ENCODE results near the gene SLC22A5.

SLC22A5 gene

DNA sequence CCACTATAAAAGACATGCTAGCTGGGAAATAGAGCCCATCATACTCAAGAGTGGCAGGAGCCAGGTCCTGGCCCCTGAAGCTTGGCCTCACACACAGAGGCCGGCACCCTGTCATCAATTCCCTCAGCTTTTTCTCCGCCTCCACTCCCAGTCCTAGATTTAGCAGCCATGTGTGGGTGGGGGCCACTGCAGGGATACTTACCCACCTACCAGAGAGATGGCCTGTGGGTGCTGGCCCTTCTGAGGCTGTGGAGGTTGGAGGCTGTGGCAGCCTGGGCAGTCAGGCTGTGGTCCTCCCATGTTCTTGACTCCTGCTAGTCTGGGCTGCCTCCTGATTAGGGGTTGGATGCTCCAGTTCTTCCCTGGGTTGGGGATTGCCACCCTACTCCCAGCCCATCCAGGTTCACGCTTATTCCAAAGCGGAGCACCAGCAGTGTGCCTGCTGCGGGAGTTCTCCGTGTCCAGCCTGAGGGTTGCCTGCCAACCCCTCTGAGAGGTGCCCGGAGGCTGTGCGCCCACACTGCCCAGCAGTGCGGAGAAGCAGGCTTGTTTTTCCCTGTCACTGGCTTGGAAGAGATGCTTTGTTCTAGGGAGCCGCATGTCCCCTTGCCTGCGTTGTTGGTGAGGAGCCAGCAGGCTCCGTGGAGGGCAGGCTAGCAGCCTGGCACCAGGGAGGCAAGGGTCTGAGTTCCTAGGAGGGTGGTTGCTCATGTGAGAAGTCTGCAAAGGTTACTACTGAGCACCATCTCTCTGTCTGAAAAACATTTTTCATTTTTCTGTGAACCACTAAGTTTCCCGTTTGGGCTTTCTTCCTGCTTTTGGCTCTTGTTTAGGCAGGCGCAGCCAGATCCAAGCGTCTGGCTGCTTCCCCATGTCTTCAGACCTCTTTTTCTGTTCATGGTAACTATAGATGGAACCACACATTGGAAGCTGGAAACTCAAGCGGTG is 7.5 kb downstream of the SLC22A5 start:
- H3K9ac ChIP-seq (ENCODE audit: low read length in 5 of 5): peak overlapping the region in 1 of 5 donors; percentile 17
- H3K27ac ChIP-seq (ENCODE audit: low read depth, low read length): no peak overlapping the region
- peaks cover 0 to 26% (median 15%) of the 10 kb centered on the region in 5 donors for H3K4me1 ChIP-seq (ENCODE audit: control insufficient read depth in 5 of 5, insufficient read depth in 5 of 5, low read length in 5 of 5)
- H3K4me3 ChIP-seq (ENCODE audit: low read depth in 1 of 5, low read length in 5 of 5): peak overlapping the region in 2 of 5 donors; percentile 7 to 51
- peaks cover 0 to 10% (median 3%) of the 10 kb centered on the region in 5 donors for H3K36me3 ChIP-seq (ENCODE audit: control insufficient read depth in 5 of 5, insufficient read depth in 5 of 5, low read length in 5 of 5)
- no peaks in the 10 kb centered on the region for H3K27me3 ChIP-seq (ENCODE audit: control insufficient read depth in 5 of 5, insufficient read depth in 4 of 5, low read length in 5 of 5)
- H3K9me3 ChIP-seq (ENCODE audit: control insufficient read depth in 5 of 5, low read length in 5 of 5): no peaks in the 10 kb centered on the region

DNA sequence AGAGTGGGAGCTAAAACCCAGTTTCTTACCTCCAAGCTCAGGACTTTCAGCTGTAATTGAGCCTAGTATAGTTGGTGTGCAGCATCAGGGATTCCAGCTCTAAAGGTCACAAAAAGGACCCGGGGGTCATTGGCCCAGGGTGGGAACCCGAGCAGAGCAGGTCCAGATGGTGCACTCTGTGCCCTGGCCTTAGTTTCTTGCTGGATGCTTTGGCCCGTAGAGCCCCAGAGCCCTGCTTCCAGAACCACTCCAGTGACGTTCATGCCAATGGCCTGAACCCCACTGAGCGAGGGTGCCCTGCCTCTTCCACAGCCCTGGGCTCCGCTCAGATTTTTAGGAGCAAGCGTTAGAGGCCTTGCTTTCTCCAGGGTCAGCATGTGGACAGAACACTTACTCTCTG is 8.2 kb downstream of the SLC22A5 start:
- H3K4me1 ChIP-seq (ENCODE audit: control insufficient read depth in 5 of 5, insufficient read depth in 5 of 5, low read length in 5 of 5): peaks cover 0 to 18% (median 7%) of the 10 kb centered on the region in 5 donors
- no peak overlapping the region for H3K27ac ChIP-seq (ENCODE audit: low read depth, low read length)
- no peak overlapping the region for H3K9ac ChIP-seq (ENCODE audit: low read length in 5 of 5)
- no peaks in the 10 kb centered on the region for H3K9me3 ChIP-seq (ENCODE audit: control insufficient read depth in 5 of 5, low read length in 5 of 5)
- peak overlapping the region in 1 of 5 donors; percentile 51 for H3K4me3 ChIP-seq (ENCODE audit: low read depth in 1 of 5, low read length in 5 of 5)
- H3K36me3 ChIP-seq (ENCODE audit: control insufficient read depth in 5 of 5, insufficient read depth in 5 of 5, low read length in 5 of 5): peaks cover 0 to 10% (median 3%) of the 10 kb centered on the region in 5 donors
- H3K27me3 ChIP-seq (ENCODE audit: control insufficient read depth in 5 of 5, insufficient read depth in 4 of 5, low read length in 5 of 5): no peaks in the 10 kb centered on the region

DNA sequence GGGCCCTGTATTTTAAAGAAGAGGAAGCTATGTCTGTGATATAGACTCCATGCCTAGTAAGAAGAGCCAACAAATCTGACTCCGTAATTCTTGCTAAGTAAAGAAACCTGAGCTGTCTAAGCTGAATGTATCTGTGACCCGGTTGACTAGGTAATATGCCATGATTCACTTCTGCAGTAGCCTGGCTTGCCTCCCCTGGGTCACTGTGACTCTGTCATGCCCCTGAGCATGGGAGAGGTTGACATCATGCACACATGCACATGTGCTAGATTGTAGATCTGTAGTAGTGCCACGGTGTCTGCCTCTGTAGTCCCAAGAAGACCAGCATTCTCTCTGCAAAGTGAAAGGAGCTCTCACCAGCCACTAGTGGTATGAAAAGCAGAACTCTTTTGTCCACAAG is 9.1 kb downstream of the SLC22A5 start:
- H3K36me3 ChIP-seq (ENCODE audit: control insufficient read depth in 5 of 5, insufficient read depth in 5 of 5, low read length in 5 of 5): peaks cover 0 to 10% (median 3%) of the 10 kb centered on the region in 5 donors
- no peak overlapping the region for H3K27ac ChIP-seq (ENCODE audit: low read depth, low read length)
- H3K27me3 ChIP-seq (ENCODE audit: control insufficient read depth in 5 of 5, insufficient read depth in 4 of 5, low read length in 5 of 5): no peaks in the 10 kb centered on the region
- H3K9ac ChIP-seq (ENCODE audit: low read length in 5 of 5): no peak overlapping the region
- H3K4me3 ChIP-seq (ENCODE audit: low read depth in 1 of 5, low read length in 5 of 5): no peak overlapping the region
- H3K9me3 ChIP-seq (ENCODE audit: control insufficient read depth in 5 of 5, low read length in 5 of 5): no peaks in the 10 kb centered on the region
- H3K4me1 ChIP-seq (ENCODE audit: control insufficient read depth in 5 of 5, insufficient read depth in 5 of 5, low read length in 5 of 5): peaks cover 0 to 16% (median 6%) of the 10 kb centered on the region in 5 donors

DNA sequence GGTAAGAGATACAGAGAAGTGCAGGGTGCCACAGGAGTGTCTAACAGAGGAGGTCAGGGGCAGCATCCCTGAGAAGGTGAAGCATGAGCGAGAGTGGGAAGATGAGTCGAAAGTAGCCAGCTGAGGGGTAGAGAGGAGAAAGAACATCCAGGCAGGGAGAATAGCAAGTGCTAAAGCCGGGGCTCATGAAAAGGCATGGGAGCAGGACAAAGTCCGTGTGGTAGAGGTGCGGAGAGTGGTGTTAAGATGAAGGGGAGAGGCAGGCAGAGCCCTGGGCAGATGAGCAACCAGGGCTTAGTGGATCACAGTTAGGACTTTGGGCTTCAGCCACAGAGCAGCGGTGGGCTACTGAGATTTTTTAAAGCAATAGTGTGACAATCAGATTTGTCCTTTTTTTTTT is 10.5 kb downstream of the SLC22A5 start:
- Histone ChIP-seq H3K4me1 (ENCODE audit: control insufficient read depth in 5 of 5, insufficient read depth in 5 of 5, low read length in 5 of 5) (peaks cover 0 to 16% (median 6%) of the 10 kb centered on the region in 5 donors), H3K9me3 (ENCODE audit: control insufficient read depth in 5 of 5, low read length in 5 of 5) (no peaks in the 10 kb centered on the region), H3K9ac (ENCODE audit: low read length in 5 of 5) (no peak overlapping the region), H3K27ac (ENCODE audit: low read depth, low read length) (no peak overlapping the region), H3K4me3 (ENCODE audit: low read depth in 1 of 5, low read length in 5 of 5) (no peak overlapping the region), H3K27me3 (ENCODE audit: control insufficient read depth in 5 of 5, insufficient read depth in 4 of 5, low read length in 5 of 5) (no peaks in the 10 kb centered on the region), H3K36me3 (ENCODE audit: control insufficient read depth in 5 of 5, insufficient read depth in 5 of 5, low read length in 5 of 5) (peaks cover 0 to 18% (median 12%) of the 10 kb centered on the region in 5 donors)

DNA sequence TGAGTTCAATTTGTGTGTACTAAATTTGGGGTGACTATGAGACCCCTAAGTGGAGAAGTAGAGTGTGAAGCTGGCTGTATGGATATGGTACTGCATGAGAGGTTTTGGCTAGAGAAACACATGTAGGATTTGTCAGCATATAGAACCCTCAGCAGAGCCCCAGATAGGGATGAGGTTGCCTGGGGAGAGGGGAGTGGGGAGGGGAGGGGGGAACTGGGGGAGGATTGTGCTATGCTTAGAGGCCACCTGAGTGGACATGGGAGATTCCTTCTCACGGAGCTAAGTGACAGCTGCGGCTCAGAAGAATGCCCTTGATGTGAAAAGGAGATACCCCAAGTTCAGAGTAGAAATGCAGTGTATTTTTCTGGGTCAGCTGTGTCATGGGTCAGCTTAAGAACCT is 11.2 kb downstream of the SLC22A5 start:
- Histone ChIP-seq H3K9me3 (ENCODE audit: control insufficient read depth in 5 of 5, low read length in 5 of 5) (no peaks in the 10 kb centered on the region), H3K4me3 (ENCODE audit: low read depth in 1 of 5, low read length in 5 of 5) (no peak overlapping the region), H3K27ac (ENCODE audit: low read depth, low read length) (no peak overlapping the region), H3K9ac (ENCODE audit: low read length in 5 of 5) (no peak overlapping the region), H3K4me1 (ENCODE audit: control insufficient read depth in 5 of 5, insufficient read depth in 5 of 5, low read length in 5 of 5) (peaks cover 0 to 20% (median 12%) of the 10 kb centered on the region in 5 donors), H3K36me3 (ENCODE audit: control insufficient read depth in 5 of 5, insufficient read depth in 5 of 5, low read length in 5 of 5) (peaks cover 0 to 18% (median 12%) of the 10 kb centered on the region in 5 donors), H3K27me3 (ENCODE audit: control insufficient read depth in 5 of 5, insufficient read depth in 4 of 5, low read length in 5 of 5) (no peaks in the 10 kb centered on the region)

DNA sequence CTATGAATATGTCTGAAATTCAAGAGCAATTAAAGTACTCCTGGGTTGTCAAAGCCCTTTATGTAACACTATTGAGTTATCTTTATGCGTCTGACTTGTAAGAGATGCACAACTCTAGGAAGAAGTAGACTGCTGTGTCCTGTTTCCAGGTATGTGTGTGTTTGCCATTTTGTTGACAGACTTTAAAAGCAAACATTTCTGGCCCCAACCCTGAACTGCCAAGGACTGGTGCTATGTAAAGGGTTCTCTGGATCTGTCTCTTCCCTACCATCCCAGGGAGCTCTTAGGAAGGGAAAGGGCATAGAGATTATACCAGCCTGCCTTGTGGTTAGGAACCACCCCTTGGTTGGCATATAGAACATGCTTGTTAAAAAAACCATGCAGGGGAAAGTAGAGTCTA is 12.1 kb downstream of the SLC22A5 start:
- H3K36me3 ChIP-seq (ENCODE audit: control insufficient read depth in 5 of 5, insufficient read depth in 5 of 5, low read length in 5 of 5): peaks cover 0 to 18% (median 12%) of the 10 kb centered on the region in 5 donors
- no peaks in the 10 kb centered on the region for H3K9me3 ChIP-seq (ENCODE audit: control insufficient read depth in 5 of 5, low read length in 5 of 5)
- peak overlapping the region in 1 of 5 donors; percentile 30 for H3K9ac ChIP-seq (ENCODE audit: low read length in 5 of 5)
- H3K4me3 ChIP-seq (ENCODE audit: low read depth in 1 of 5, low read length in 5 of 5): no peak overlapping the region
- H3K4me1 ChIP-seq (ENCODE audit: control insufficient read depth in 5 of 5, insufficient read depth in 5 of 5, low read length in 5 of 5): peaks cover under 1 to 26% (median 21%) of the 10 kb centered on the region in 5 donors
- H3K27ac ChIP-seq (ENCODE audit: low read depth, low read length): no peak overlapping the region
- no peaks in the 10 kb centered on the region for H3K27me3 ChIP-seq (ENCODE audit: control insufficient read depth in 5 of 5, insufficient read depth in 4 of 5, low read length in 5 of 5)

DNA sequence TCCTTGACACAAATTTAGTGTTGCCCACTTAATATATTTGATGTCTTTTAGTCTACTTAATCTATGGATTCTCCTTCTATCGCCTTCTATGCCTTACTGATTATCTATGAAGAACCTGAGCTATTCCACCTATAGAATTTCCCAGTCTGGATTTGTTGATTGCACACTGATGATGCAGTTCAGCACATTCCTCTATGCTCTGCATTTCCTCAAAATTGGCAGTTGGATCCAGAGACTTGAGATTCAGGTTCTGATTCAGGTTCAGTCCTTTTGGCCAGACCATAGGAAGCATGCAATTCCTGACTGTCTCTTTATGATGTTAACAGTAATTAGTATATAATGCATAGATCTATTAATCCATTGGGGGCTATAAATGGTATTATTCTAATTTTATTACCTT is 13.8 kb downstream of the SLC22A5 start:
- peaks cover 0 to 18% (median 12%) of the 10 kb centered on the region in 5 donors for H3K36me3 ChIP-seq (ENCODE audit: control insufficient read depth in 5 of 5, insufficient read depth in 5 of 5, low read length in 5 of 5)

DNA sequence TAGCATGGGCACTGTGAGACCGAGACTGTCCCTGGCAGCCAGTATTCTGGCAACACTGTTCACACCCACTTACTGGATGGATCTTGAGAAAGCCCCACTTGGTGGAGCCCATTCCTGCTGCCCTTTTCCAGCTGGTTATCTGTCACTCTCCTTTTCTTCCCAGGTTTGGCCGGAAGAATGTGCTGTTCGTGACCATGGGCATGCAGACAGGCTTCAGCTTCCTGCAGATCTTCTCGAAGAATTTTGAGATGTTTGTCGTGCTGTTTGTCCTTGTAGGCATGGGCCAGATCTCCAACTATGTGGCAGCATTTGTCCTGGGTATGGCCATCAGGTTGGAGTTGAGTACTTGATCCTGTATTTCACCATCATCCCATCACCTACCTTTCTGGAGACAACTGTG is 14.5 kb downstream of the SLC22A5 start:
- peaks cover 8 to 38% (median 36%) of the 10 kb centered on the region in 5 donors for H3K4me1 ChIP-seq (ENCODE audit: control insufficient read depth in 5 of 5, insufficient read depth in 5 of 5, low read length in 5 of 5)
- H3K27ac ChIP-seq (ENCODE audit: low read depth, low read length): no peak overlapping the region
- no peaks in the 10 kb centered on the region for H3K27me3 ChIP-seq (ENCODE audit: control insufficient read depth in 5 of 5, insufficient read depth in 4 of 5, low read length in 5 of 5)
- peaks cover 0 to 11% (median 10%) of the 10 kb centered on the region in 5 donors for H3K36me3 ChIP-seq (ENCODE audit: control insufficient read depth in 5 of 5, insufficient read depth in 5 of 5, low read length in 5 of 5)
- no peak overlapping the region for H3K4me3 ChIP-seq (ENCODE audit: low read depth in 1 of 5, low read length in 5 of 5)
- peak overlapping the region in 1 of 5 donors; percentile 20 for H3K9ac ChIP-seq (ENCODE audit: low read length in 5 of 5)
- no peaks in the 10 kb centered on the region for H3K9me3 ChIP-seq (ENCODE audit: control insufficient read depth in 5 of 5, low read length in 5 of 5)

More for the DNA sequence above, 13.8 kb downstream of the SLC22A5 start:
- Histone ChIP-seq H3K9me3 (ENCODE audit: control insufficient read depth in 5 of 5, low read length in 5 of 5) (no peaks in the 10 kb centered on the region), H3K27ac (ENCODE audit: low read depth, low read length) (no peak overlapping the region), H3K4me3 (ENCODE audit: low read depth in 1 of 5, low read length in 5 of 5) (no peak overlapping the region), H3K9ac (ENCODE audit: low read length in 5 of 5) (peak overlapping the region in 1 of 5 donors; percentile 20), H3K27me3 (ENCODE audit: control insufficient read depth in 5 of 5, insufficient read depth in 4 of 5, low read length in 5 of 5) (no peaks in the 10 kb centered on the region), H3K4me1 (ENCODE audit: control insufficient read depth in 5 of 5, insufficient read depth in 5 of 5, low read length in 5 of 5) (peaks cover 8 to 31% (median 29%) of the 10 kb centered on the region in 5 donors)

DNA sequence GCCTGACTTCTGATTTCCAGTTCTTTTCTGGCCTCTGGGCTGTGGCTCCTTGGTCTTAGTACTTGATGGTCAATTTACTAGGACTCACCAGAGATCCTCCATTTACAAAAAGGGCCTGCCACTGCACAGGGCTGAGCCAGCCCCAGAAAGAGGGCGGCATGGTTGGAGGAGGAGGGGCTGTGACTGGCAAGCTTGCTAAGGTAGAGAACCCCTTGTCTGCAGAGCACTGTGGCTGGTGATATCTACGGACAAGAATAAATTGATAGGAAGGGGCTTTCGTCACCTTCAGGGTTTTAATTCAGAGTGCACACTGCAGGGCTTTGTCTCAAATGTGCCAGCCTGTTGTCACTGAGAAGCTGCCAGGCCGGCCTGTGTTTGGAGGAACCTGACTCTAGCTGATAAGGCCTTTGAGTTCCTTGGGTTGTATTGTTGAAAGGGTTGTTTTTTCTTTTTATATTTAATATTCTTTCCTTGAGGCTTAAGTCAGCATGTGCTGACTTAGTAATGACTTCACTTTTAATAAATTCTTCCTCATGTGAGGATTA is 15.1 kb downstream of the SLC22A5 start:
- peaks cover 0 to 11% (median 9%) of the 10 kb centered on the region in 5 donors for H3K36me3 ChIP-seq (ENCODE audit: control insufficient read depth in 5 of 5, insufficient read depth in 5 of 5, low read length in 5 of 5)
- no peak overlapping the region for H3K27ac ChIP-seq (ENCODE audit: low read depth, low read length)
- no peak overlapping the region for H3K4me3 ChIP-seq (ENCODE audit: low read depth in 1 of 5, low read length in 5 of 5)
- no peak overlapping the region for H3K9ac ChIP-seq (ENCODE audit: low read length in 5 of 5)
- peaks cover 8 to 44% (median 41%) of the 10 kb centered on the region in 5 donors for H3K4me1 ChIP-seq (ENCODE audit: control insufficient read depth in 5 of 5, insufficient read depth in 5 of 5, low read length in 5 of 5)
- H3K27me3 ChIP-seq (ENCODE audit: control insufficient read depth in 5 of 5, insufficient read depth in 4 of 5, low read length in 5 of 5): no peaks in the 10 kb centered on the region
- H3K9me3 ChIP-seq (ENCODE audit: control insufficient read depth in 5 of 5, low read length in 5 of 5): no peaks in the 10 kb centered on the region

Measured in subcutaneous abdominal adipose tissue (tissue), 5 donors.